Right lobe of liver (tissue), 6 donors: ENCODE results near the gene IVNS1ABP. TPM values are rescaled to one million over a fixed set of nuclear protein-coding genes. Genes with fewer than 3 reads are reported as not detected.

Experiments
- ATAC-seq, 4 donors: fragments of 200-7000 bp; cut with Tn5 transposase; one replicate each; pipeline ENCODE4 v1.9.1; 2020; ENCODE audit warnings: mild to moderate bottlenecking in 4 of 4, moderate library complexity in 4 of 4
- DNase-seq, 3 donors: peaks; one replicate each; pipeline ENCODE4 v3.0.0-alpha.2; 2020
- H3K27ac ChIP-seq, 3 donors: fragments of 200-600 bp; one replicate each; pipeline ENCODE4 v1.8.0; 2022
- H3K27me3 ChIP-seq, 2 donors: fragments of 200-600 bp; one replicate each; pipeline ENCODE4 v1.8.0; 2022
- H3K36me3 ChIP-seq, 4 donors: fragments of 200-600 bp; sonication (generic) in 1 of 4; one replicate each; pipeline versions ENCODE4 v1.5.1 to v1.8.0; 2017 to 2022; ENCODE audit warnings: control low read depth in 1 of 4
- H3K4me1 ChIP-seq, 4 donors: fragments of 200-600 bp; sonication (generic) in 1 of 4; one replicate each; pipeline versions ENCODE4 v1.5.1 to v1.8.0; 2017 to 2022; ENCODE audit warnings: control low read depth in 1 of 4
- H3K4me3 ChIP-seq, 3 donors: fragments of 200-600 bp; one replicate each; pipeline ENCODE4 v1.8.0; 2022
- H3K9me3 ChIP-seq, 4 donors: fragments of 200-600 bp; sonication (generic) in 1 of 4; one replicate each; pipeline versions ENCODE4 v1.5.1 to v1.8.0; 2017 to 2022; ENCODE audit warnings: control low read depth in 1 of 4
- CTCF ChIP-seq, 4 donors: fragments of 200-600 bp in 3 of 4; fragments of 450-650 bp in 1 of 4; IDR thresholded peaks; one replicate each; pipeline versions ENCODE4 v1.5.1 to v1.8.0; 2016 to 2022; ENCODE audit warnings: antibody characterized with exemption in 4 of 4, mild to moderate bottlenecking in 2 of 4
- POLR2A ChIP-seq: fragments of 450-650 bp; IDR thresholded peaks from one replicate; pipeline ENCODE4 v1.6.1; 2017; ENCODE audit warnings: antibody characterized with exemption, mild to moderate bottlenecking
- WGBS: methylation state at CpG from one replicate; pipeline ENCODE4 v1.1.6; 2018; ENCODE audit warnings: low coverage, low lambda C conversion rate; ENCODE audit not compliant: insufficient coverage; ENCODE audit errors: missing lambda C conversion rate; 5-methylcytosine and 5-hydroxymethylcytosine counted together
- intact Hi-C, 2 donors: fragments of 100-400 bp; cut with DNase I; formaldehyde crosslinking; loops; one replicate each; pipeline versions ENCODE4 v1.11.2 to v1.14.1; 2022
- total RNA-seq, 6 experiments: library from RNA; depleted of rRNA in 2 of 6; stranded (reverse); fragments of >200 nt in 2 of 6; fragmentation: NEBNext Ultra II Directional in 3 of 6; extraction: Animal tissue kit (Norgen Biotek cat#: 25700) in 3 of 6; gene quantifications; one replicate each; pipeline versions ENCODE4 v1.1.0 to v1.2.4, GENCODE V29; 2016 to 2023
- donor health status: DM: no; HTN: yes; CAD: no.
- donor health status: DM: no; HTN: no; CAD: no.
- donor health status: DM: no; HTN: no; CAD: no.
- donor health status: DM: no; HTN: yes; CAD: no.
- donor health status: DM: no; HTN: yes; CAD: no.

IVNS1ABP gene
- total RNA-seq, 6 experiments from 2014 or later, result 17.0 to 38.3 (median 26.8) TPM

DNA sequence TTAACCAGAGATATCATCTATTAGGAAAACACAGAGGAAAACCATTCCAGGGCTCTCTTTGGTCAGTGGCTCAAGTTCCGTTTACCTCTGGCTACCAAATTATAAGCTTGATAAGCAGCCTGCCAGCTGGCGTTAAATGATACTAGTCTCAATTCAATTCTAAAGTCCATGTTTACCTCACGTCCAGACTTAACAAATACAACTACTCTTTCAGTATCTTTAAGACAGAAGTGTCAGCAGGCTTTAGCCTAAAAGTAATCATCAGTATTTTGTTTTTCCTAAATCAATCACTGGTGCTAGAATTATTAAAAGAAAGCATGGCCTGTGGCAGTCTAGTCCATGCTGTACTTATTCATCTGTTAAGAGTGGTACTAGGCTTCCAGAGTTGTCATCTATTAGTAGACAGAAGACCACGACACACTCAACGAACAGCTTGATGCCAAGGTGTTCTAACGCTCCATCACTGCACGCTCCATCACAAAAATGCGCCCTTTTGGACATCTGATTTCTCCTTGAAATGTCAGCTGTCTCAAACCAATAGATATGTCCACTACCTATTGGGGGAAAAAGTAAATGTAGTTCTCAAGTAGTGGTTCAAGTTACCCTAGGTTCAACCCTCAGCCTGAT, 1.5 kb downstream of the IVNS1ABP start:
- ATAC-seq, result peak; percentile 45 to 60 (median 52)
- Histone ChIP-seq H3K27me3 (no peaks in the 10 kb centered on the region), H3K4me1 (peaks cover 0 to 46% (median 11%) of the 10 kb centered on the region in 4 donors), H3K27ac (peak overlapping the region; percentile 95 to 98 (median 97)), H3K9me3 (no peaks in the 10 kb centered on the region), H3K36me3 (no peaks in the 10 kb centered on the region), H3K4me3 (peak overlapping the region; percentile 82 to 92 (median 91))
- WGBS, result 7% methylated on average over 8 of the region's 8 CpGs
- intact Hi-C loops, result loop anchor here in 1 of 2 donors (10.0 kb wide), 2 partner anchors 159 to 369 kb away; no protein-coding TSS in a partner anchor
- DNase-seq, result peak; percentile 49 to 83 (median 57)
- TF ChIP-seq CTCF (IDR thresholded peaks at IDR 0.05) (no peak), POLR2A (no peak)

- intact Hi-C loops, result loop anchor here in 1 of 2 donors (10.0 kb wide), 2 partner anchors 160 to 370 kb away; no protein-coding TSS in a partner anchor
- ATAC-seq (no peak), DNase-seq (no peak)
- 71% methylated on average over 1 of the region's 1 CpG for whole genome bisulfite sequencing
- no peaks in the 10 kb centered on the region for H3K27me3 ChIP-seq
- H3K4me1 ChIP-seq, result peaks cover 0 to 46% (median 11%) of the 10 kb centered on the region in 4 donors
- H3K27ac ChIP-seq, result peak overlapping the region in 1 of 3 donors; percentile 2
- no peak for TF ChIP-seq POLR2A
- no peak for TF ChIP-seq CTCF (IDR thresholded peaks at IDR 0.05)
- no peaks in the 10 kb centered on the region for H3K36me3 ChIP-seq
- H3K9me3 ChIP-seq, result no peaks in the 10 kb centered on the region
- peak overlapping the region in 2 of 3 donors; percentile 82 to 91 for H3K4me3 ChIP-seq
Measured at GRCh38 chr1:185314411-185314810, 2.6 kb downstream of the IVNS1ABP start.

DNA sequence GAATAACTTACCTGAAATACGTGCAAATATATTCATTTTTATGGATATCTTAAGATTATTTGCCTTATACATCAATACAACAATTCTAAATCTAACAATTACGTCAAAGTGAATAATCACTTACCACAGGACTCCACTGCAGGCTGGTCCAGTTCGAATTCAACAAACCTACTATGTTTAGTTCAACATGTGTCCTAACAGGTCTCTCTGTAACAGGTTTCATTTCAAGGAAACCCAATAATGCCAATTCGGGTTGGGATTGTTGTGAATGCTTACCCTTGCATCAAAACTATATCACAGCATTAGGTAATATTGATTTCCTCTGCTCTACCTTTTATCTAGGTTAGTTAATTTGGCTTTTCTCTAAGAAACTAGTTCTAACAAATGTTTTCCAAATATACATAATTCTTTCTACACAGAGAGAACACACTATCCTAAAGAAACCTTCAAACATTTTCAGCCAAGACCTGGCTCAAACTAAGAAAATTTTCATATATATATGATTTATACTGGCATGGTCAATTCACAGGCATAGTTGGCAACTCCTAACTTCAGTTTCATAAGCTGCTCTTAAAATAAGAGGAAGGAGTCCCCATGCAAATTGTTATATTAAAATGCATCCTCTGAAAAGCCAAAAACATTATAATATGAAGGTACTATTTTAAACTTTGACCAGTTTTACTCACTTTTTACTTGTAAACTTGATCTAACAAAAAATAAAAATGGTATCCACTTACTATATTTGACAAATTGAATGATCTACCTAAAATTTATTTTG, 4.5 kb downstream of the IVNS1ABP start:
- no peaks in the 10 kb centered on the region for H3K27me3 ChIP-seq
- H3K27ac ChIP-seq, result no peak overlapping the region
- intact Hi-C loops, result loop anchor here in 1 of 2 donors (10.0 kb wide), 2 partner anchors 162 to 372 kb away; no protein-coding TSS in a partner anchor
- TF ChIP-seq POLR2A (no peak), CTCF (IDR thresholded peaks at IDR 0.05) (no peak)
- H3K36me3 ChIP-seq, result peaks cover 0 to 17% (median 8%) of the 10 kb centered on the region in 4 donors
- H3K9me3 ChIP-seq, result no peaks in the 10 kb centered on the region
- 88% methylated on average over 4 of the region's 4 CpGs for WGBS
- ATAC-seq (no peak), DNase-seq (no peak)
- H3K4me3 ChIP-seq, result no peak overlapping the region
- H3K4me1 ChIP-seq, result peaks cover 0 to 39% (median 11%) of the 10 kb centered on the region in 4 donors

DNA sequence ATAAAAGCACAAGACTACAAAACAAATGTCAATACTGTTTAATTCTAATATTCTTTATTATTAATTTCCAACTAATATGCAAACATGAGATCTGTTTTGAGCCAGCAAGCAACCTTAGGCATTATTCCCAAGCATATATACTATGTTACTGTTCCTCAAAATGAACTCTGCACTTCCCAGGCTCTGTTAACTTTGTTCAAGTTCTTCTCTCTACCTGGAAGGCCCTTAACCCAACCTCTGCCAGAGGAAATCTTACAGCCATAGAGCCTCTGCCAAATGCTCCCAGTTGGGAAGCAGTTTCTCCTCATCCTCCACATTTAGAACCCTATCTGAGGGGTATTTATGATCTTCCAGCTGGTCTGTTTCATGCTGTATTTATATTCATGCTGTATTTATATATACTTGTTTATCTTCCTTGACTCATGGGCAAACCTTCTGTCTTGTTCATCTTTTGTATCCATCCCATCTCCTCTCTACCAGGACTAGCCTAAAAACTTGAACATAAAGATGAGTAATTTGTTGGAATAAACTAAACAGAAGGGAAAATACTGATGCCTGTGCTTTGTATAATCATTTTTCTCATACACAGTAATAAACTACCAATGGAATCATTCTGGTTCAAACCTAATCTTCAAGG, 5.3 kb downstream of the IVNS1ABP start:
- Histone ChIP-seq H3K4me3 (no peak overlapping the region), H3K27ac (no peak overlapping the region), H3K4me1 (peaks cover 0 to 39% (median 11%) of the 10 kb centered on the region in 4 donors), H3K9me3 (no peaks in the 10 kb centered on the region), H3K27me3 (no peaks in the 10 kb centered on the region), H3K36me3 (peaks cover 0 to 26% (median 17%) of the 10 kb centered on the region in 4 donors)
- DNase-seq (no peak), ATAC-seq (no peak)
- intact Hi-C loops, result loop anchor here in 1 of 2 donors (10.0 kb wide), 2 partner anchors 163 to 373 kb away; no protein-coding TSS in a partner anchor
- TF ChIP-seq CTCF (IDR thresholded peaks at IDR 0.05) (no peak), POLR2A (no peak)
